K562 (cell line): ENCODE results near the gene MMP21. TPM values are rescaled to one million over a fixed set of nuclear protein-coding genes. Genes with fewer than 3 reads are reported as not detected.

Experiments used
- ARNT ChIP-seq, 2 experiments: fragments of 450-650 bp; IDR thresholded peaks; 2 replicates each; pipeline ENCODE4 v1.6.1; 2016; ENCODE audit warnings: mild to moderate bottlenecking in 1 of 2
- ATF1 ChIP-seq, 2 experiments: fragments of 450-650 bp in 1 of 2; IDR thresholded peaks; 2 replicates each; pipeline ENCODE4 v1.6.1; 2016; ENCODE audit warnings: missing compliant biosample characterization in 1 of 2, missing genetic modification characterization in 1 of 2
- ATF3 ChIP-seq, 2 experiments: fragments of 450-650 bp in 1 of 2; sonication (generic) in 1 of 2; formaldehyde crosslinking in 1 of 2; IDR thresholded peaks in 1 of 2; conservative IDR thresholded peaks in 1 of 2; 2 replicates each; pipeline versions ENCODE4 v1.6.1 to v1.8.1; 2016 to 2023; ENCODE audit warnings: mild to moderate bottlenecking in 2 of 2, moderate library complexity in 2 of 2, inconsistent platforms in 1 of 2, missing genetic modification reagents in 1 of 2
- BRD9 ChIP-seq: fragments of 450-650 bp; IDR thresholded peaks from 2 replicates; pipeline ENCODE4 v1.6.1; 2018; ENCODE audit warnings: low read depth; ENCODE audit not compliant: partially characterized antibody
- CCAR2 ChIP-seq: fragments of 200-400 bp; formaldehyde crosslinking; IDR thresholded peaks from 2 replicates; pipeline ENCODE4 v1.6.1; 2017; ENCODE audit warnings: mild to moderate bottlenecking, low read depth, low read length
- CSDE1 ChIP-seq, 2 experiments: fragments of 450-650 bp; IDR thresholded peaks; 2 replicates each; pipeline ENCODE4 v1.6.1; 2016; ENCODE audit warnings: mild to moderate bottlenecking in 1 of 2
- DMBX1 ChIP-seq: fragments of 250-450 bp; sonication (Bioruptor Pico); IDR thresholded peaks from 2 replicates; pipeline ENCODE4 v1.8.0; 2022; ENCODE audit warnings: inconsistent platforms, mild to moderate bottlenecking, moderate library complexity, borderline replicate concordance
- ELK1 ChIP-seq: sonication (generic); formaldehyde crosslinking; IDR thresholded peaks from 2 replicates; pipeline ENCODE4 v1.8.1; 2022; ENCODE audit warnings: missing genetic modification reagents
- GATA2 ChIP-seq: sonication (generic); formaldehyde crosslinking; IDR thresholded peaks from 2 replicates; pipeline ENCODE4 v1.4.0; 2020; ENCODE audit warnings: mild to moderate bottlenecking, missing genetic modification reagents
- HOXB6 ChIP-seq: fragments of 250-450 bp; sonication (Bioruptor Pico); IDR thresholded peaks from 2 replicates; pipeline ENCODE4 v1.5.1; 2022; ENCODE audit warnings: mild to moderate bottlenecking, borderline replicate concordance
- KLF6 ChIP-seq: fragments of 250-450 bp; sonication (Bioruptor Pico); IDR thresholded peaks from 2 replicates; pipeline ENCODE4 v1.4.0; 2020; ENCODE audit warnings: mild to moderate bottlenecking, moderate library complexity, borderline replicate concordance
- MAFG ChIP-seq: fragments of 450-650 bp; conservative IDR thresholded peaks from 2 replicates; pipeline ENCODE4 v1.6.1; 2016; ENCODE audit warnings: missing genetic modification characterization, missing compliant biosample characterization
- MTA1 ChIP-seq: fragments of 450-650 bp; IDR thresholded peaks from 2 replicates; pipeline ENCODE4 v1.6.1; 2017; ENCODE audit warnings: borderline replicate concordance
- MTA2 ChIP-seq: fragments of 450-650 bp; IDR thresholded peaks from 2 replicates; pipeline ENCODE4 v1.6.1; 2016; ENCODE audit warnings: low read depth
- NBN ChIP-seq: fragments of 450-650 bp; IDR thresholded peaks from 2 replicates; pipeline ENCODE4 v1.6.1; 2016; ENCODE audit warnings: low read depth, mild to moderate bottlenecking
- NELFE ChIP-seq: IDR thresholded peaks from 2 replicates; pipeline ENCODE4 v1.6.1; 2011; ENCODE audit warnings: mild to moderate bottlenecking; ENCODE audit not compliant: insufficient read depth, insufficient read length
- SMARCA4 ChIP-seq: fragments of 450-650 bp; IDR thresholded peaks from 2 replicates; pipeline ENCODE4 v1.6.1; 2016
- TARDBP ChIP-seq: fragments of 450-650 bp; IDR thresholded peaks from 2 replicates; pipeline ENCODE4 v1.6.1; 2016
- TEAD4 ChIP-seq, 2 experiments: sonication (generic) in 1 of 2; formaldehyde crosslinking in 1 of 2; IDR thresholded peaks; 2 replicates each; pipeline versions ENCODE4 v1.6.1 to v1.8.0; 2012 to 2022; ENCODE audit warnings: borderline replicate concordance in 1 of 2, inconsistent platforms in 1 of 2, low read length in 1 of 2, mild to moderate bottlenecking in 1 of 2, missing genetic modification reagents in 1 of 2
- USF1 ChIP-seq: sonication (generic); formaldehyde crosslinking; IDR thresholded peaks from 2 replicates; pipeline ENCODE4 v1.9.0; 2022; ENCODE audit warnings: mild to moderate bottlenecking, missing genetic modification reagents
- ZBTB11 ChIP-seq, 3 experiments: fragments of 200-800 bp in 1 of 3; fragments of 250-450 bp in 1 of 3; fragments of 450-650 bp in 1 of 3; sonication (Bioruptor Pico) in 1 of 3; sonication (Bioruptor generic) in 1 of 3; formaldehyde crosslinking in 1 of 3; IDR thresholded peaks; 2 replicates each; pipeline versions ENCODE4 v1.6.1 to v1.8.0; 2016 to 2022; ENCODE audit warnings: mild to moderate bottlenecking in 2 of 3, missing genetic modification characterization in 2 of 3, missing compliant biosample characterization in 1 of 3, moderate library complexity in 1 of 3
- ZEB2 ChIP-seq: fragments of 450-650 bp; IDR thresholded peaks from 2 replicates; pipeline ENCODE4 v1.6.1; 2016
- ZFP1 ChIP-seq: fragments of 450-650 bp; formaldehyde crosslinking; IDR thresholded peaks from 2 replicates; pipeline ENCODE4 v1.4.0; 2020; ENCODE audit warnings: mild to moderate bottlenecking, mixed read lengths
- ZNF184 ChIP-seq: sonication (generic); formaldehyde crosslinking; IDR thresholded peaks from 2 replicates; pipeline ENCODE4 v1.5.0; 2020; ENCODE audit warnings: missing genetic modification reagents
- polyA plus RNA-seq, 8 experiments: library from polyadenylated mRNA; depleted of rRNA in 4 of 8; stranded (reverse) in 5 of 8; unstranded in 3 of 8; fragments of >200 nt; fragmentation: Nextera tagmentation in 2 of 8; fragmentation: Illumina TruSeq in 1 of 8; extraction: Ambion mirVana in 2 of 8; extraction: Trizol in 1 of 8; gene quantifications; 2 replicates each; pipeline versions ENCODE4 v1.2.1 to v1.2.3, GENCODE V29; 2011 to 2014; ENCODE audit warnings: inconsistent platforms in 1 of 8, missing spikeins in 1 of 8
- total RNA-seq, 7 experiments: library from RNA; depleted of rRNA in 6 of 7; stranded (reverse); fragments of >200 nt in 6 of 7; fragmentation: Illumina TruSeq in 2 of 7; extraction: Trizol in 2 of 7; gene quantifications; 2 replicates each; pipeline versions ENCODE4 v1.2.1 to v1.2.3, GENCODE V29; 2011 to 2021; ENCODE audit warnings: low replicate concordance in 1 of 7

Gene MMP21
- total and polyA plus RNA-seq, 9 of the 15 experiments (the other 6 are each of a cell fraction or from before 2014, with no cell fraction given): not detected

GRCh38 chr10:125816548-125816947 is 40.9 kb upstream of the MMP21 start (continued):
- TF ChIP-seq ELK1 (no peak), CSDE1 (IDR thresholded peaks at IDR 0.05) (no peak), TARDBP (peak; percentile 38; the same call in 1 of the 2 replicates), MTA1 (peak; percentile 58; the same call in 1 of the 2 replicates), GATA2 (CRISPR knock-in tag) (peak; percentile 42; the same call in 1 of the 2 replicates), KLF6 (CRISPR knock-in tag) (no peak), HOXB6 (CRISPR knock-in tag) (no peak), NELFE (no peak), ATF1 (CRISPR knock-in tag; IDR thresholded peaks at IDR 0.05) (no peak), ATF1 (tag; IDR thresholded peaks at IDR 0.05) (0 out of 2 replicates have a peak, but pooled peaks have one; percentile 29), SMARCA4 (peak; percentile 97), ZEB2 (peak; percentile 52; the same call in 1 of the 2 replicates), ARNT (IDR thresholded peaks at IDR 0.05) (peak; percentile 91 to 92), ZFP1 (no peak), TEAD4 (IDR thresholded peaks at IDR 0.05; ENCODE audit: low read length) (peak; percentile 99), TEAD4 (CRISPR knock-in tag; IDR thresholded peaks at IDR 0.05; ENCODE audit: borderline replicate concordance) (no peak), ATF3 (IDR thresholded peaks at IDR 0.05) (peak; percentile 19; the same call in 1 of the 2 replicates), ATF3 (CRISPR knock-in tag; conservative IDR thresholded peaks at IDR 0.05) (no peak), CCAR2 (no peak), BRD9 (peak; percentile 40), USF1 (CRISPR knock-in tag) (no peak), MAFG (tag) (peak; percentile 96), MTA2 (peak; percentile 90), ZBTB11 (CRISPR knock-in tag; IDR thresholded peaks at IDR 0.05) (peak in 1 of 3 experiments; percentile 52; a peak in 1 of 6 replicates), NBN (peak; percentile 87), ZNF184 (CRISPR knock-in tag) (no peak), DMBX1 (0 out of 2 replicates have a peak, but pooled peaks have one; percentile 30)
